NCI-H526 treated with DMSO at 0.1 percent for 48 hours (cell line): ENCODE results near the gene UBA52.
"Not testable (repeated sequence)": the region's sequence is repeated elsewhere in the genome, so short reads cannot be mapped to it uniquely, and the experiment has no call there.

Experiments used
- DNase-seq: peaks from one replicate; lab custom pipeline; 2025; lab: John Stamatoyannopoulos, UW

UBA52 gene

GRCh38 chr19:18571564-18572344, at the start of gene UBA52:
TSS of gene UBA52 (plus strand) at chr19:18571857. CDS start at chr19:18573301, 1,444 bp downstream.
- peak; percentile 78 for DNase-seq

DNA sequence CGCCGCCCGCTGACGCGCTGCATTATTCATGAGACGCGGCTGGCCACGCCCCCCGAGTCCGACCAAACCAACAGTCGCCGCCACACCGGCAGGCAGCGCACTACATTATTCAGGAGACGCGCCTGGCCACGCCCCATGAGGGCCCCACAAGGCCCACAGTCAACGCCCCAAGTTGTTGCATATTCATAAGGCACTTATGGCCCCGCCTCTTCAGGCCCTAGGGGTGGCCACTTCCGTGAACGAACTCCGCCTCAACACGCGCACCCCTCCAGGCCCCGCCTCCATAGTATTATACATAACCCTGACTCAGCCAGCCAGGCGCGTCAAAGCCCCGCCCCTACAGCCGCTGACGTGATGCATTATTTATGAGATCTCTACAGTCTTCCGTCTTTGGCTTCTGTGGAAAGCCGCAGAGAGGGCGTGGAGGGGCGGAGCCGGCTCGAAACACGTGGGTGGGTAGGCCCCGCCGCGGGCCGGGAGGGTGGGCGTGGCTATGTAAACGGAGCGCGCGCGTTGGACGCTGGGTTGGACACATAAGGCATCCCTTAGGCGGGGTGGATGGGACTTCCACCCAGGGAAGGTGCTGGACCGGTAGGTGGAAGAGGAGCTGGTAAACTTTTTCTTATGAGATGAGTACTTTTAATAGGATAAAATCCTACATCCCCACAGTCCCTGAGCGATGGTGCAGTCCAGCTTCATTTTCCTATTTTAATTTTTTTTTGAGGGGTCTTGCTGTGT, 49.4 kb upstream of the UBA52 start:
- peak; percentile 97 for DNase-seq

DNA sequence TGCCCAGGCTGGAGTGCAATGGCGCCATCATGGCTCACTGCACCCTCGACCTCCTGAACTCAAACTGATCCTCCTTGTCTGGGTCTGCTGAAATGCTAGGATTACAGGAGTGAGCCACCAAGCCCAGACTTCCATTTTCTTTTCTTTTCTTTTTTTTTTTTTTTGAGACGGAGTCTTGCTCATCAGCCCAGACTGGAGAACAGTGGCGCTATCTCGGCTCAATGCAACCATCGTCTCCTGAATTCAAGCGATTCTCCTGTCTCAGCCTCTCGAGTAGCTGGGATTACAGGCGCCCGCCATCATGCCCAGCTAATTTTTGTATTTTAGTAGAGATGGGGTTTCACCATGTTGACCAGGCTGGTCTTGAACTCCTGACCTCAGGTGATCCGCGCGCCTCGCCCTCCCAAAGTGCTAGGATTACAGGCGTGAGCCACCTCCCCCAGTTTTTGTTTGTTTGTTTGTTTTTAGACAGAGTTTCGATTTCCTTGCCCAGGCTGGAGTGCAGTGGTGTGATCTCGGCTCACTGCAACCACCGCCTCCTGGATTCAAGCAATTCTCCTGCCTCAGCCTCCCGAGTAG, 48.7 kb upstream of the UBA52 start:
- DNase-seq: not testable (repeated sequence)

DNA sequence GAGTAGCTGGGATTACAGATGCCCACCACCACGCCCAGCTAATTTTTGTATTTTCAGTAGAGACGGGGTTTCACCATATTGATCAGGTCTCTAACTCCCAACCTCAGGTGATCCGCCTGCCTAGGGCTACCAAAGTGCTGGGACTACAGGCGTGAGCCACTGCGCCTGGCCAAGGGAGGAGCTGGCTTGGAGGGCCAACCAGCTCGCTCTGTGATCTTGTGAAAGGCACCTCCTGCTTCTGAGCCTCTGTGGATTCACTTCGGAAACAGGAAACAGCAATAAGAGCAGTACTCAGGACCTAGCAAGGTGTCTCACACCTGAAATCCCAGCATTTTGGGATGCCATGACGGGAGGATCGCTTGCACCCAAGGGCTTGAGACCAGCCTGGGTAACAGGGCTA, 47.8 kb upstream of the UBA52 start:
- DNase-seq: no peak

- no peak for DNase-seq
These were observed 45.3 kb upstream of the UBA52 start for GRCh38 chr19:18526316-18526715.

- no peak for DNase-seq
These were observed 41.9 kb upstream of the UBA52 start for GRCh38 chr19:18529782-18530181.

DNA sequence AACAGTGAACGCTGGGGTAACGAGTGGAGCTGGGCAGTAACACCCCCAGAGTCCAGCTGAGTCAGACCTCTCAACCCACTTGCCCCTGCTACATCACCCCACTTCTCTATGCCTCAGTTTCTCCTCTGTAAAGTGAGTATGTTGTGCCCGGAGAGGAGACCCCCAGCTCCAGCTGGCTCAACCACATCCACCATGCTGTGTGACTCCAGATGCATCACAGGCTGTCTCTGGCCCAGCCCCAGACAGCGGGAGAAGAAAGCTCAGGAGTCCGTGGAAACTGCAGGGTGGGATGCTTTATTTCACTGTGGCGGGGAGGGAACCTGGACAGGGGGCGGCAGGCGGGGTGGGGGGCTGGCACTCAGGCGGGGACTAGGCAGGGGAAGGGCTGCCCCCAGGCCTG, 40.2 kb upstream of the UBA52 start:
- no peak for DNase-seq

GRCh38 chr19:18532168-18532890, 39.3 kb upstream of the UBA52 start:
- DNase-seq: no peak

- DNase-seq: no peak
These were observed 38.6 kb upstream of the UBA52 start for GRCh38 chr19:18533058-18533457.

GRCh38 chr19:18536475-18536874, 35.2 kb upstream of the UBA52 start:
- DNase-seq: no peak

DNA sequence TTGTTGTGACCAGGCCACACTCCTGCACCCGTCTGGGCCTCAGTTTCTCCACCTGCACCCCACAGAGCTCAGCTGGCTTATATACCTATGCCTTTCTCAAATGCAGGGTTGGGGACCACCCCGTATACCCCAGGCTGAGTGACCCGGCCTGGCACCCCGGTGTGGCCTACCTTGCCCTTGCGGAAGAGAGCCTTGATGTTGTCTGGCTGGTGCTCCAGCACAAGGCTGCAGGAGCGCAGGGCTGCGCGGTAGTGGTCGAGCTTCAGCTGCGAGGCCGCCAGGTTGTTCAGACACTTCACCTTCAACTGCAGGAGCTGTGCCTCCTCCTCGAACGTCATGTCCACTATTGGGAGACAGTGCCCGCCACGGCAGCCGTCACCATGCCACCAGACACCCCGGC, 34.2 kb upstream of the UBA52 start:
- DNase-seq: no peak

GRCh38 chr19:18538115-18538514, 33.5 kb upstream of the UBA52 start:
- DNase-seq: no peak

DNA sequence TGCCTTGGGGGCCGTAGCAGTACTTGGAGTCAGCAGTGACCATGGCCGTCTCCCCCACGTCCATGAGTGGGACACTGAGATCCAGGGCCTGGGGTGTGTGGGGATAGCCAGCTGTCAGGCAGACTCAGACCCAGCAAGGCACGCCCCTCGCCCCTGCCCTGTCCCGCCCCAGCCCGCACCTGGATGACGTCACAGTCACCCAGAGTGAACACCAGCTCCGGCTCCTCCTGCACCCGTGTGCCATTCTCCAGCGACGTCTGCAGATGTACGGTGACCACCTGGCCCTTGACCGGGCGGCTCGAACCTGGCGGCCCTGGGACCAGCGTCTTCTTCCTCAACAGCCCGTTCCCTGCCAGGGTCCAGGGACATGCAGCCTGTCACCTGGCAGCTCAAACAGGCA, 32.3 kb upstream of the UBA52 start:
- DNase-seq: no peak

DNA sequence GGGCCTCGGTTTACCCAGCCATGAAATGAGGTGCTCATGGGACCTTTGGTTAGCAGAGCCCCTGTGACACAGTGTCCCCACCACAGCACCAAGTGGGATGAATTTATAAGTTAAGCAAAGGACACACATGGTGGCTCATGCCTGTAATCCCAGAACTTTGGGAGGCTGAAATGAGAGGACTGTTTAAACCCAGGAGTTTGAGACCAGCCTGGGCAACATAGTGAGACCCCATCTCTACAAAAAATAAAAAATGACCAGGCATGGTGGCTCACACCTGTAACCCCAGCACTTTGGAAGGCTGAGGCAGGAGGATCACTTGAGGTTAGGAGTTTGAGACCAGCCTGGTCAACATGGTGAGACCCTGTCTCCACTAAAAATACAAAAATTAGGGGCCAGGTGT, 31.5 kb upstream of the UBA52 start:
- DNase-seq: not testable (repeated sequence)

- DNase-seq: no peak
These were observed 30.2 kb upstream of the UBA52 start for GRCh38 chr19:18541258-18541991.

- no peak for DNase-seq
These were observed 29.4 kb upstream of the UBA52 start for GRCh38 chr19:18541992-18542940.

DNA sequence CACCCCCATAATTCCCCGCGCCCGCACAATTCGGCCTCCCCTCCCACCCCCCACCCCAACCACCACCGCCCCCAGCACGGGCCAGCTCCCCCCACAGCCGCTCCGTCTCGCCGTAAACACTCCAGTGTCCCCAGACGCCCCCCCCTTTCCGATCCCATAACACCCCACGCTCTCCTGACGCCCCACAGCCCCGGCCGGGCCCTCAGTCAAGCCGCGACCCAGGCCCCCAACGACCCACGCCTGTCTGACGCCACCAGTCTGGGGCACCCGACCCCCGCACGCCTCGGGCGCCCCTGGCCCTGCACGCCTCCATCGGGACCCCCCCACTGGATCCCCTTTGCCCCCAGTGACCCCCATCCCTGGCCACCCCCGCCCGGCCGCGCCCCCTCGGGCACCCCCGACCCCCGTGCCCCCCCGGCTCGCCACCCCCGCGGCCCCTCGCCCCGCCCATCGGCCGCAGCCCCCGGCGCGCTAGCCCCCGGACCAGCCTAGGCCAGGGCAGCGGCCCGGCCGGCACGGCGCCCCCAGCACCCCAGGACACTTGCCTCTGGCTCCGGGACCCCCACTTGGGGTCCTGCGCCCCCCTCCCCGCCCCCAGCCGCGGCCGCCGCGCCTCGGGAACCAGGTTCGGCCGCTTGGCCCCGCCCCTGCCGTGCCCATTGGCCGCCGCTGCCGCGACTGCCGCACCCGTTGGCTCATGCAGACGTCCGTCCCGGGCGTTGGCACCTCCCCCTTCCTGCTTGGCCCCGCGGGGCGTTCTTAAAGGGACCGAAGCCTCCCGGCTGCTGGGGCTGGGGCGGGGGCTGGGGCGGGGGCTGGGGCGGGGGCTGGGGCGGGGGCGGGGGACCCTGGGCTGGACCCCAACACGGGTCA, 28.5 kb upstream of the UBA52 start, which contains the start of gene FKBP8:
Gene FKBP8 (minus strand): TSS at position 633 of the 873 bp plus-strand sequence. CDS start 1,603 bp downstream, outside the sequence.
- DNase-seq: peak; percentile 31

DNA sequence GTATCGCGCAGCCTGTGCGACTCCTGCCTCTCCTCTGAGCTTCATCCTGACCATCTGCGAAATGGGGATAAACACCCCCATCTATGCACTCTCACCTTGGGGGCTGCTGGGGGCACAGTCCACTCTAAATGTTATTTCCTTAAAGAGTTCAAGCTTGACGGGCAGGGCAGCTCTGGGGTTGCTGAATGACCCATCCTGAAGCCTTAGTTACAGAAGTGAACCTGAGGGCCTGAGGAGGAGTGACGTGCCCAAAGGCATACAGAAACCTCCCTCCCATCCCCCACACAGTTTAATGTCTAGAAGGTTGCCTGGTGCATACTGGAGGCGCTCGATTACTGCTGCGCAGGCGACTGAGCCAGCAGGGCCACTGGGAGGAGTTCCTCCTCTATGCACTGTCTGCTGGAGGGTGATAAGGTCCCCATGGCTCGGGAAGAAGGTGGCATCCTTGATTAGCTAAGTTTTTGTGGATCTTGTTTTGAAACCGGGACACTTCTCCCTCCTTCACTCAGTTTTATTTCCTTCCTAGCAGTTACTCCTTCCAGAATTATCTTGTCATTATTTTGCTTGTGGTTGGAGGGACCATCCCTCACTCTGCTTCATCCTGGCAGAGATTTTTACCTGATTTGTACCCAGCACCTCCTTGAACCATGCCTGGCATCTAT, 27.7 kb upstream of the UBA52 start:
- DNase-seq: peak; percentile 24

- no peak for DNase-seq
These were observed 20.0 kb upstream of the UBA52 start for GRCh38 chr19:18551631-18552030.
